Activated T-helper 2 cell treated with anti-CD3 and anti-CD28 coated beads, Interferon-gamma antibody, Interleukin-2, Interleukin-4, amounts not matched to agents 10 μg/mL and 5 μg/mL and 100 μg/mL, durations not matched to agents 14 hours and 24 hours and 36 hours (primary cell): ENCODE results near the gene ZNF438. TPM values are rescaled to one million over a fixed set of nuclear protein-coding genes. Genes with fewer than 3 reads are reported as not detected.

ENCODE experiments used
- DNase-seq: peaks from one replicate; pipeline ENCODE4 v3.0.0; 2021; ENCODE audit warnings: low spot score
- H3K27ac Mint-ChIP-seq: one replicate; pipeline ENCODE4 v1.8.0; 2021; ENCODE audit warnings: mixed read lengths
- H3K27me3 Mint-ChIP-seq: one replicate; pipeline ENCODE4 v1.8.0; 2021; ENCODE audit warnings: low read depth, mixed read lengths
- H3K36me3 Mint-ChIP-seq: one replicate; pipeline ENCODE4 v1.8.0; 2021; ENCODE audit warnings: low read depth, mixed read lengths
- H3K4me1 Mint-ChIP-seq: one replicate; pipeline ENCODE4 v1.8.0; 2021; ENCODE audit warnings: low read depth, mixed read lengths
- H3K4me3 Mint-ChIP-seq: one replicate; pipeline ENCODE4 v1.8.0; 2021; ENCODE audit warnings: low read depth, mild to moderate bottlenecking, moderate library complexity, mixed read lengths
- H3K9me3 Mint-ChIP-seq: one replicate; pipeline ENCODE4 v1.8.0; 2021; ENCODE audit warnings: mixed read lengths
- intact Hi-C: fragments of 100-400 bp; cut with micrococcal nuclease; formaldehyde crosslinking; loops from one replicate; pipeline ENCODE4 v1.15.1; 2023
- total RNA-seq: library from RNA; stranded (reverse); gene quantifications from 2 replicates; pipeline ENCODE4 v1.2.3, GENCODE V29; 2022

Gene ZNF438
- total RNA-seq, 1 donor from 2014 or later, result 6.1 TPM

GRCh38 chr10:30850776-30851175 is 180.9 kb downstream of the ZNF438 start:
- Mint-ChIP-seq H3K36me3 (peaks cover 9% of the 10 kb centered on the region), H3K9me3 (no peaks in the 10 kb centered on the region), H3K27me3 (no peaks in the 10 kb centered on the region), H3K27ac (no peak overlapping the region), H3K4me3 (no peak overlapping the region), H3K4me1 (peaks cover 6% of the 10 kb centered on the region)
- intact Hi-C loops, result no loop called here
- DNase-seq, result no peak

GRCh38 chr10:30849231-30850035 is 182.2 kb downstream of the ZNF438 start:
- no peak for DNase-seq
- no peaks in the 10 kb centered on the region for H3K27me3 Mint-ChIP-seq
- no peaks in the 10 kb centered on the region for H3K9me3 Mint-ChIP-seq
- peaks cover 4% of the 10 kb centered on the region for H3K4me1 Mint-ChIP-seq
- H3K36me3 Mint-ChIP-seq, result peaks cover 9% of the 10 kb centered on the region
- H3K27ac Mint-ChIP-seq, result no peak overlapping the region
- no peak overlapping the region for H3K4me3 Mint-ChIP-seq
- intact Hi-C loops, result no loop called here

GRCh38 chr10:30848396-30849032 is 183.2 kb downstream of the ZNF438 start:
- H3K4me1 Mint-ChIP-seq, result peaks cover 4% of the 10 kb centered on the region
- no peak for DNase-seq
- H3K27me3 Mint-ChIP-seq, result no peaks in the 10 kb centered on the region
- no peaks in the 10 kb centered on the region for H3K9me3 Mint-ChIP-seq
- intact Hi-C loops, result no loop called here
- H3K36me3 Mint-ChIP-seq, result peaks cover 9% of the 10 kb centered on the region
- H3K4me3 Mint-ChIP-seq, result no peak overlapping the region
- no peak overlapping the region for H3K27ac Mint-ChIP-seq

GRCh38 chr10:30847642-30848041 is 184.0 kb downstream of the ZNF438 start:
- no peak for DNase-seq
- Mint-ChIP-seq H3K27ac (no peak overlapping the region), H3K9me3 (no peaks in the 10 kb centered on the region), H3K36me3 (peaks cover 6% of the 10 kb centered on the region), H3K4me3 (no peak overlapping the region), H3K27me3 (no peaks in the 10 kb centered on the region), H3K4me1 (peaks cover 4% of the 10 kb centered on the region)
- intact Hi-C loops, result no loop called here

GRCh38 chr10:30847199-30847598 is 184.5 kb downstream of the ZNF438 start:
- H3K4me1 Mint-ChIP-seq, result peaks cover 4% of the 10 kb centered on the region
- no peaks in the 10 kb centered on the region for H3K27me3 Mint-ChIP-seq
- intact Hi-C loops, result no loop called here
- no peak overlapping the region for H3K27ac Mint-ChIP-seq
- H3K4me3 Mint-ChIP-seq, result no peak overlapping the region
- H3K36me3 Mint-ChIP-seq, result peaks cover 6% of the 10 kb centered on the region
- no peaks in the 10 kb centered on the region for H3K9me3 Mint-ChIP-seq
- DNase-seq, result no peak

GRCh38 chr10:30846710-30847109 is 185.0 kb downstream of the ZNF438 start:
- no peaks in the 10 kb centered on the region for H3K27me3 Mint-ChIP-seq
- no peak overlapping the region for H3K27ac Mint-ChIP-seq
- intact Hi-C loops, result no loop called here
- H3K4me1 Mint-ChIP-seq, result peaks cover 4% of the 10 kb centered on the region
- no peak for DNase-seq
- no peak overlapping the region for H3K4me3 Mint-ChIP-seq
- H3K9me3 Mint-ChIP-seq, result no peaks in the 10 kb centered on the region
- peaks cover 6% of the 10 kb centered on the region for H3K36me3 Mint-ChIP-seq

- Mint-ChIP-seq H3K4me1 (no peaks in the 10 kb centered on the region), H3K27me3 (no peaks in the 10 kb centered on the region), H3K4me3 (no peak overlapping the region), H3K9me3 (no peaks in the 10 kb centered on the region), H3K27ac (no peak overlapping the region), H3K36me3 (no peaks in the 10 kb centered on the region)
- DNase-seq, result no peak
- intact Hi-C loops, result no loop called here
Observed at GRCh38 chr10:30842894-30843293, 188.8 kb downstream of the ZNF438 start.

GRCh38 chr10:30842185-30842584 is 189.5 kb downstream of the ZNF438 start:
- H3K4me1 Mint-ChIP-seq, result no peaks in the 10 kb centered on the region
- no peak for DNase-seq
- intact Hi-C loops, result no loop called here
- H3K27me3 Mint-ChIP-seq, result no peaks in the 10 kb centered on the region
- H3K36me3 Mint-ChIP-seq, result no peaks in the 10 kb centered on the region
- H3K4me3 Mint-ChIP-seq, result no peak overlapping the region
- no peaks in the 10 kb centered on the region for H3K9me3 Mint-ChIP-seq
- H3K27ac Mint-ChIP-seq, result no peak overlapping the region

GRCh38 chr10:30840395-30841050 is 191.1 kb downstream of the ZNF438 start:
- DNase-seq, result no peak
- H3K27ac Mint-ChIP-seq, result no peak overlapping the region
- no peaks in the 10 kb centered on the region for H3K36me3 Mint-ChIP-seq
- H3K4me1 Mint-ChIP-seq, result no peaks in the 10 kb centered on the region
- H3K4me3 Mint-ChIP-seq, result no peak overlapping the region
- intact Hi-C loops, result no loop called here
- no peaks in the 10 kb centered on the region for H3K9me3 Mint-ChIP-seq
- no peaks in the 10 kb centered on the region for H3K27me3 Mint-ChIP-seq

- H3K27ac Mint-ChIP-seq, result no peak overlapping the region
- intact Hi-C loops, result no loop called here
Observed at GRCh38 chr10:30839652-30840051, 192.0 kb downstream of the ZNF438 start.

GRCh38 chr10:30836406-30836805 is 195.3 kb downstream of the ZNF438 start:
- Mint-ChIP-seq H3K4me1 (no peaks in the 10 kb centered on the region), H3K4me3 (no peak overlapping the region), H3K9me3 (no peaks in the 10 kb centered on the region), H3K27ac (no peak overlapping the region), H3K27me3 (no peaks in the 10 kb centered on the region), H3K36me3 (no peaks in the 10 kb centered on the region)
- no peak for DNase-seq
- intact Hi-C loops, result no loop called here

More at GRCh38 chr10:30839652-30840051, 192.0 kb downstream of the ZNF438 start:
- Mint-ChIP-seq H3K4me3 (no peak overlapping the region), H3K27me3 (no peaks in the 10 kb centered on the region), H3K4me1 (no peaks in the 10 kb centered on the region), H3K36me3 (no peaks in the 10 kb centered on the region), H3K9me3 (no peaks in the 10 kb centered on the region)
- no peak for DNase-seq

- no peak overlapping the region for H3K4me3 Mint-ChIP-seq
- DNase-seq, result no peak
- H3K36me3 Mint-ChIP-seq, result no peaks in the 10 kb centered on the region
- H3K27me3 Mint-ChIP-seq, result no peaks in the 10 kb centered on the region
- no peaks in the 10 kb centered on the region for H3K9me3 Mint-ChIP-seq
- no peak overlapping the region for H3K27ac Mint-ChIP-seq
- intact Hi-C loops, result no loop called here
- no peaks in the 10 kb centered on the region for H3K4me1 Mint-ChIP-seq
Observed at GRCh38 chr10:30835146-30835545, 196.5 kb downstream of the ZNF438 start.

- intact Hi-C loops, result no loop called here
- no peaks in the 10 kb centered on the region for H3K4me1 Mint-ChIP-seq
- H3K36me3 Mint-ChIP-seq, result no peaks in the 10 kb centered on the region
- no peaks in the 10 kb centered on the region for H3K27me3 Mint-ChIP-seq
- H3K27ac Mint-ChIP-seq, result no peak overlapping the region
- DNase-seq, result no peak
- no peaks in the 10 kb centered on the region for H3K9me3 Mint-ChIP-seq
- no peak overlapping the region for H3K4me3 Mint-ChIP-seq
Observed at GRCh38 chr10:30834651-30835050, 197.0 kb downstream of the ZNF438 start.
